Measurements from ENCODE around the gene ROBO1.

ROBO1 gene

DNA sequence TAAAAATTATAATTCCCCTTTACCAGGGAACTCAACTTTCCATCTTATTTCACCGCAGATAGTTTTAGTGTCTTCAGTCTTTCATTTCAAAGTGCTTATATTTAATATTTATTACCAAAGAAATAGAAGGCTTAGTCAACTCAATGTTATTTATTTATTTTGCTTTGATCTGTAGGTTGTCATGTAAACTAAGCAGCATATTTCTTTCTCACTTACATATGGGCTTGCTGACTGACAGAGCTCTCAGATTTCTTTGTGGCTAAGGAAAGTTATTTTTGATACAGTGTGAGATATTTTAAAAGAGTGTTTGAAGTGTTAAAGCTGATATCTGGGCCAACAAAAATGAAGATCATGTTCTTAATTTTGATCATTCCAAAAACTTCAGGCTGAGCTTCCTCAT lies 331.4 kb downstream of the ROBO1 start:
- no peak for DNase-seq

DNA sequence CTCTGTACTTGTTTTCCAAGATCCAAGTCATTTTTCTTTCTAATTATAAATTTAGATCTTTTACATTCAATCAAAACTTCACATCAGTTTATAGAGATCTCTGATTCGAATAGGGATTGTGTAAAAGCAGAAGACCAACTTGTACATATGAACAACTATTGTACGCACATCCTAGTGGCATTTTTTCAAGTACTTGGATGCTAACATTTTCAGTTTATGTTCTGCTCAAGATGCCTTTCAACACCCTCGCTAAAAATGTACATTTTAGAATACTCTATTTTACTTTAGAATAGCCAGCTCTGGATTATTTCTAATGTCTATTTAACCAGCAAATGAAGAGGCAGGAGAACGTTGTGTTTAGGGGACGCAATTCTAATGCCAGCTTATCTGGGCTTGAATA lies 340.7 kb downstream of the ROBO1 start:
- DNase-seq = no peak

DNA sequence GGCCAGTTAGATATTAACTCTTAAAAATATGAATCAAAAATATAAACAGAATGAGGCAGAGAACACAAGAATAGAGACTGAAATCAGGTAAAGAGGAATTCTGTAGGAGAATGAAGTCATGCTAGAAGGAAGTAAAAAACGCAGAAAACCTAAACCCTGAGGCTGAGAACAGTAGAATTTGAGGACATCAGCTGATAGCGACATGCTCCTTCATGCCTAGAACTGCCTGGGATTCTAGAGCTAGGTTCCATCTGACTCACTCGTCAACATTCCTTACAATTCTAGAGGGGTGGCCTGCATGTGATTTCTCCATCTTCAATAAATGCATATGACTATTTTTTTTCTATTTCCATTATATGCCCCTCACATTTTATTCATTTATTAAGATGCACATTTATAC lies 343.0 kb downstream of the ROBO1 start:
- no peak for DNase-seq

DNA sequence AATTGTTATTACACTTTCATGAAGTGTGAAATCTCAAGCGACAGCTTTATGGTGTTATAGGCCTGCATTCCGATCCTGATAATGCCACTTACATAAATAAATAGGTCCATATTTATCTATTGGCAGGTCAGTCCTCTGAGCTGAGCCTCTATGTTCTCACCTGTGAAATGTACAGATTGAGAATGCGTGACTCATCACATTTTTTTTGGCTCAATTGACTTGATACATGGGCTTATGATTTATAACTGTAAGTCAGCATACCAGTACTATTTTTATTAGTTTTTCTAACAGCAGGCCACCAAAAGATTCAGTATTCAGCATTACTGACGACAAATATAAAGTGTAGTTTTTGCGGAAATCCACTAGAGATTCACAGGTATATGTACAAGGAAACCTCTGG lies 344.4 kb downstream of the ROBO1 start:
- no peak for DNase-seq

DNA sequence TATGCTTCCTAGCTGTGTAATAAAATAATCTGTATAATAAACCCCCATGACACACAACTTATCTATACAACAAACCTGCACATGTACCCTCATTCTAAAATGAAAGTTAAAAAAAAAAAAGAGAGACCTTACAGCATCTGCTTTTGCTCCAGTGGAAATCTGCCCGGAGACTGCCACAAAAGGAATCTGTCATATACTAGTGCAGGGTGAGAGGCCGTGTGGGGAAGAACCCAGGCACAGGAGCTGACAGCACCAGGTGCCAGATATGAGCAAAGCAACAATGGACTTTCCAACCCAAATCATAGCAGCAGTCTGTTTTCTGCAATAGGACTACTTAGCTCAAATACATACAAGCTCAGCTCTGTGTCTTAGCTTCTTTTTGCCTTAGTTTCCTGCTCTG lies 346.5 kb downstream of the ROBO1 start:
- DNase-seq = no peak

DNA sequence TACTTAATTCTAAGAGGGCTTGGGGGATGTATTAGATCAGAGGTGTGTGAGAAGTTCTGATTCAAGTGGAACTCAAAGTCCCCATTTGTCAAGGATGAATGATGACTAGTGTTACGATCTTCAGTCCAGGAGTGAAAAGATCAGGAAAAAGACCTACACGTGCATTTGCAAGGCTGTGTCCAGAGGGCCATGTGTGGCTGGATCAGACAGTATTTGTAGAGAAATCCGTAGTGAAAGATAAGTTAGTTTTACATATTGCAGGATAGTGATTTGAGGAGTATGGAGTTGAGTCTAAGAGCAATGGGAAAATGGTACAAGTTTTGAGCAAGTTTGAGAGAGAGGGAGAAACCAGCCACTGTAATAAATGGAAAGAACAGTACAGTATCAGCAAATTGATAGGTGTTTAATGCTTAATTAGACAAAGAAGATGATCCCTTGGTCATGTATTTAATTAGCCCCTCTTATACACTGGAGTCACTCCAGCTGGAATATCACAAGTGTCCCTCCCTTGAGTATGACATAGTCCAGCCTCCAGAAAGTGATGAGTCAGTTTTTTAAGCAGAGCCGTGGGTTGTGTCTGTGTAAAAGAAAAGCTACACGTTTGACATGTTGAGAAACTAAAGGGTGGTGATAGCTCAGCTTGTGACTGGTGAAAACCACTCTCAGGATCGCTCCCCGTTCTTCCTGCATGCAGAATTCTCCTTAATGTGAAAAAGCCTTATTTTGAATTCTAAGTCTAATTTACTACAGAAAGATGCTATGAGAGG lies 348.8 kb downstream of the ROBO1 start:
- DNase-seq = no peak

DNA sequence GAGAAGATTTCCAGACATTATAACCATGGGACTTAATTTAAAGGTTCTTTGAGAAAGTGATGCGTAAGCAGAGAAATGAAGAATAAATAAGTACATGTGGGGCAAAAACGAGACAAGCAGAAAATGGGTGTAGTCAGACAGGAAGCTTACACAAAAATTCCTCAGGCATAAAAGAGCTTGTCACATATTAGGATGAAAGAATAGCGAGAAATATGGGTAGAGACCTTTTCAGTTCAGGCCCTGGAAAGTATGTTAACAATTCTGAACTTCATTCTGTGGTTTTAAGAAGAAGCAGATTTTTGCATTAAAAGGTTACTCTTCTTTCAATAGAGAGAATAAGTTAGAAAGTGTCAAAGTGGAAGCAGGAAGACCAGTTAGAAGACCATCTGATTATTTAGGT lies 352.4 kb downstream of the ROBO1 start:
- no peak for DNase-seq

DNA sequence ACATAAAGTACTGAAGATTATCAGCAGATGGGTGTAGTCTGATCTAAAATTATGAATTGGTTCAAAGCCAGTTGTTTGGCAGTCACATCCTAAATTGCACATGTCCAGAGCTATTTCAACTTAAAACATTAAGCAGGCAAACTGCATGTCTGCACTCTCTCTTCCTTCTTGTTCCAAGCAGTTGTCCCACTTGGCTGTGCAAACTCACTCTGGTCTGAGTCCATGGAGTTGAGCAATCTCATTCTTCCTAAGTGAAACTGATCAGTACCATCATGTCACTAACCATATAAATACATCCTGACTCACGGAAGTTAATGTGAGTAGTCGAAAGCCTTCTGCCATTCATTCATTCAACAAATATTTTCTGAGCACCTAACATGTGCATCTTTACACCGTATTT lies 353.0 kb downstream of the ROBO1 start:
- no peak for DNase-seq

DNA sequence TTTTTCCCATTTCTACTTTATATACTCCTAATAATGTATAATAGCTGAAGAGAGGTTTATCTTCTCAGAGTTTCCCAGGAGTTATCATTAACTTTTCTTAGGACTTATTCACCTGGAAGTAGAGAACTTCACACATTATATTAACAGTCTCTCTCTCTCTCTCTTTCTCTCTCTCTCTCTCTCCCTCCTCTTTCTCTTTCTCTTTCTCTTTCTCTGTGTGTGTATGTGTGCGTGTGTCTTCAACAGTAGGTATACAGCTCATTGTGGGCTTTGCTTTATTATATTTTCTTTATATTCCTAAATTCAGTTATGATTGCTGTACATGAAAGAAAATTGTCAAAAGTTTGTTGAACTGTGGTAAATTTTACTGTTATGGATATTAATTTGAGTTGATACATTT lies 353.8 kb downstream of the ROBO1 start:
- DNase-seq = no peak

DNA sequence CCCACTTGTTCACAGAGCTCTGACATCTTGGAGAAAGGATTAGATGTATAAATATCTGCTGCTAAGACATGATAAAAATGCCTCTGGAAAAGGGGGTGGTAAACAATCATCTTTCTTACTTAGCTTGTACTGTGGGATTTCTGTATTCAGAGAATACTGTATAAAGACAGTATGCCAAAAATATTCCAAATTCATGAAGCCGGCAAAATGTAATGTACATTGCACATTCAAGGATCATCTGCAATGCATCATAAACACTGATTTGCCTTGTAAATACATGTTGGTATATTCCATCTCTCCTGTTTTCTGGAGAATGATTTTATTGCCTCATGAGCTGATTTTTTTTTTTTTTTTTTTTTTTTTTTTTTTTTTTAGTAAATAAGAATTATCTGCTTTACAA lies 355.3 kb downstream of the ROBO1 start:
- no peak for DNase-seq

DNA sequence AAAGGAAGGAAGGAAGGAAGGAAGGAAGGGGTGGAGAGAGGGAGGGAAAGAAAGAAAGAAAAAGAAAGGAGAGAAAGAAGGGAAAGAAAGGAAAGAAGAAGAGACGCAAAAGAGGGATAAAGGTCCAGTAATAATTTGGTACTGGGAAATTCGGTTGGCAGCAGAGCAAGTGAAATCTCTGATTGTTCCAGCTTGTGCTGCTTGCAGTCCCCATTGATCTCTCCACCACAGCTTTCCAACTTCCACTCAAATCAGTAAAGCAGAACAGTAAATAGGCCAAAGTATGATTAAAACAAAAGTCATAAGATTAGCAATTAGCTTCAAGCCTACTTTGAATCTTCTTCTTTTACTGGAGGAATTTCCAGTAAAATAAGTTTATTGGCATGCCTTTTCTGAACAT lies 357.2 kb downstream of the ROBO1 start:
- no peak for DNase-seq

DNA sequence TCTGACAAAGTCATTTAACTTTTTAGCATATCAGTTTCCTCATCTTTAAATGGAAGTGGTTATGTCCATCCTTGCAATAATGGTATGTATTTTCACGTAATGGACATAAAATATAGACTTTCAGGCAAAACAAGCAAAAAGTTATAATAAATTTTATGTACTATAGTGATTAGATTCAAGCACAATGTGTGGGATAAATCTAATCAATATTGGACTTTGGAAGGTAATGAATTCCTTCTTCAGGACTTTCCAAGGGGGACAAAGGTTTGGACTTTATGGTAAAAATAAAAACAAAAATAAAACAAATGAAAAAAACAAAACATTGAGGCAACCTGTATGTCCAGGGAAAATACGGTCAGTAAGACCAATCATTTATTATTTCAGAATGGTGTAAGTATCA lies 357.7 kb downstream of the ROBO1 start:
- no peak for DNase-seq

DNA sequence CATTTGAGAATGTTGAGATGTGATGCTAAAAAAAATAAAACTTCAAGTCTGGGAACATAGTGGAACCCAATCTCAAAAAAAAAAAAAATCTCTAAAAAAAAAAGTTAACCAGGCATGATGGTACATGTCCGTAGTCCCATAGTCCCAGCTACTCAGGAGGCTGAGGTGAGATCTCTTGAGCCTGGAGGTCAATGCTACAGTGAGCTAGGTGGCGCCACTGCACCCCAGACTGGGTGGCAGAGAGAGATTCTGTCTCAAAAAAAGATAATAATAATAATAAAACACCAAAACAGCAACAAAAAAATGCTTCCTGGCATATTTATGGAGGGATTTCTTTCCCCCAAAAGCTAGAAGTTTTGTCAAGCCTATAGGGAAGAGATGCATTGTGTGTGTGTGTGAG lies 361.6 kb downstream of the ROBO1 start:
- no peak for DNase-seq

DNA sequence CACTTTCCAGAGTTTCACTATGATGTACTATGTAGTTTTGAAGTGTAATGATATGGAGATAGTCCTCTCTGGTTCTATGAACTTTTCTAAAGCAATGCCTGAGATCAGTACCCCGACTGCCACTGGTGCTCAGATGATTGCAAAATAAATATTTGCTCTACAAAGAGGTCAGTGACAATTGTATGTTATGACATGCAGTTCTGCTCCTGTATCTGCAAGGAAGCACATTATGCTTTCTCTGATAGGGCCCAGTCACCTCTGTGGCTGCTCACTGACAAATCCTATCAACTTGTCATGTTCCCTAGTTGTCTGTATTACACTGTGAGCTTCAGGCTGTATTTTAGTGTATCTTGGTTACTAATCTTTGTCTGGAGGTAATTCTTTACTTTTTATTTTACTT lies 362.6 kb downstream of the ROBO1 start:
- DNase-seq = no peak

DNA sequence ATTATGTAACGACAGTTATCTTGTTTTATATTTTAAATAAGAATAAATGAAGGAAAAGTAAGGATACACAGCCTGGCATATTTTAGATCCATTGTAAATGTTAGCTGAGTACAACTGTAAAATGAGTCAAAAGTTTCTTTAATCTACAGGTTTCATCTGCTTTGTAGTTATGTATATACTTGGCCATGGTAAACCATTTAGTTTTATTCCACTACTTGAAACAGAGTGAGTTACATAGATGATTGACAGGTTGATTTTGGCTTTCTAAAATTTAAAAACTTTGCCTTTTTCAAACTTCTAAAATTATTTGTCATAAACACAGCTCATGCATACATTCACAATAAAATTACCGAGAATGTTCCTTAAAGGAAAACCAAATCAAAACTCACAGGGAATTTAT lies 371.2 kb downstream of the ROBO1 start:
- DNase-seq = no peak

DNA sequence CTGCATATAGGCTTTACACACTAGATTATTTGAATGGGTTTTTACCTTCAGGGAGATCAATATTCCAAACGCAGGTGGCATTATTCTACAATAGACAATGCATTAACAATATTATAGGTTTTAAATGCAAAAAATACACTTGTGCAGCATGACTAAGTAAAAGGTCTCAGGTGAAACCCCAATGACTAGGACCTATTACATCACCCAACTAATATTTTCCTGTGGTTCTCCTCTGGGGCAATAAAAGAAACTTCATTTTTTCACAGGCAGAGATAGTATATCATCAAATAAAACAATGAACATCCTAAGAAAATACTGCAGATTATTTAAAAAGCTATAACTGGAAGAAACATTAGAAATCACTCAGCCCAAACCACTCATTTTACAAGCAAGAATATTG lies 375.3 kb downstream of the ROBO1 start:
- no peak for DNase-seq

DNA sequence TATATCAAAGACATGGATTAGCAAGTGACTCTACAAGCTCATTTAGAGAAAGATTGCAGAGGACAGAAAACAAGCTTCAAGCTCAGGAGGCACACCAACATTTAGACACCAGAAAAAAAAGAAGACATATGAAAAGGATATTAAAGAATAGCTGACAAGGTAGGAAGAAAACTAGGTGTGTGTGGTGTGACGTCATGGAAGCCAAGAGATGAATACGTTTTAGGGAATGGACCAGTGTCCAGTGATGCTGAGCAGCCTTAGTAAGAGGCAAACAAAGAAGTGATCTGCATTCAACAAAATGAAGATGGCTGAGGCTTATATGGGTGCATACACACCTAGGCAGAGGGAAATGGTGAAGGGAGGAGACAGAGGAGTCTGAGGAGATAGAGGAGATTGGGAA lies 377.4 kb downstream of the ROBO1 start:
- no peak for DNase-seq

DNA sequence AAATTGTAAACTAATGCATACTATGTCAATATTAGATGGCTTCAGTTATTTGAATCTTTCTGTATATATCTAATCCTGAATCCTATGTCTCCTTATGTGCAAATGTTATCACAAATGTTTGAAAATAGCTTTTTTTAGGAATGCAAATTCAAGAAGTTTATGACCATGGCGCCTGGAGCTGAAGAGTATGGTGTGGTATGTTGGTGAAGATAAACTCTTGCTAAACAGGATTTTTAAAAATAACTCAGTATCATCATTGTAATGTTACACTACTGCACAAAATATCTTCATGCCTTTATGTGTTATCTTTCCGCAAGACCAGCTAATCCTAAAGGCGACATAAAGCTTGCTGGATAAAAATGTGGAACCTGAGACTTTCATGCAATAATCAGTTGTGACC lies 382.6 kb downstream of the ROBO1 start:
- no peak for DNase-seq

DNA sequence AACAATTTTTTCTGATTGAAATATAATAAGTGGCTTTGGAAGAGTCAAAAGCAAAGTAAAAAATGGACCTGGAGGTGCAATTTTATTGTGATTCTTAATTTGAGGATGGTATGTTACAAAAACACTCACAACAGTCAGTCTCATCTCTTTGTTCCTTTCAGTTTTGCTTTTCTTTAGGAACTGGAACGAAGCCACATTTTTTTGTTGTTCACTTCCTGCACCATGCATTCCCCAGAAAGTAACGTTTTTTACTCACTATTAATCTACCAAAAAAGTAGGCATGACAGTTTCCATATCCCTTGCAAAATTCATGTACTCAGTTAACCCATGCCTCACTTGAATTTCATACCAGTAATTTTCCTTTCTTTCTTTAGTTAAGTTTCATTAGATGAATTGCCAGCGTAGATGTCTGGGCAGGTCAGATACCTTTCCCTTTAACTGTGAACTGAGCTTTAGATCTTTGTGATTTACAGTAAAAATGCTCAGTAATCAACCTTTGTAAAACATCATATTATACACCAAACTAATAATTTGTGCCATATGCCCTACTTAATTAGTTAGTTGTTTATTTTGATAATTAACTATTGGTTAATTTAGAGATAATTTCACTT lies 384.3 kb downstream of the ROBO1 start:
- DNase-seq = no peak

DNA sequence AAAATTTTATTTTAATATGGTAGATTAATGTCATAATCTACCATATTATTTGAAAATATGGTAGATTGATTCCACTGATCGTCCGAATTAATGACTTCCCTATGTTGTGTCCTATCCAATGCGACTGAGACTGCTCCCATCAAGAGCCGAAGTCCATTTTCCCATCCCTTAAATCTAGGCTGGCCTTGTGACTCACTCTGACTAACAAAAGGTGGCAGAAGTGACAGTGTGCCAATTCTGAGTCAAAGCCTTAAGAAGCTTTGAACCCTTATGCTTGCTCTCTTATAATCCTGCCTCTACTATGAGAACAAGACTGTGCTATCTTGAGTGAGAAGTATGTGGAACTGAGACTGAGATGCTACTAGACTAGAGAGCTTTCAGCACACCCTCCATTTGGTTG lies 387.2 kb downstream of the ROBO1 start:
- no peak for DNase-seq

DNA sequence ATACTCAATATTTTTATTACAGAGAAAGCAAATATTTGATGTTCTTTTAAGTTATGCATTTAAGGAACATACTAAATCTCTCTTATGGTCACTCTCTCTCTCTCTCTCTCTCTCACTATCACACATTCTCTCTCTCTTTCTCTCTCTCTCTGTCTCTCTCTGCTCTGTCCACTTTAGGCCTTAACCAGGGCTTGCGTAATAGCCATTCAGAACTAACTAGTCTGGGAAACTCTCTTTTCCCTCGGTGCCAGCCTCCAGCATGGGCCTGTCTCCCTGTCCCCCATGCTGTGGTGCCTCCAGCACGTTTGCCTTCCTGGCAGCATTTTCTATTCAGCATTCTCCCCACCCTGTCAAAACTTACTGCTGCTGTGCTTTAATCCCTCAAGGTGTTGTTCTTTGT lies 389.7 kb downstream of the ROBO1 start:
- no peak for DNase-seq

DNA sequence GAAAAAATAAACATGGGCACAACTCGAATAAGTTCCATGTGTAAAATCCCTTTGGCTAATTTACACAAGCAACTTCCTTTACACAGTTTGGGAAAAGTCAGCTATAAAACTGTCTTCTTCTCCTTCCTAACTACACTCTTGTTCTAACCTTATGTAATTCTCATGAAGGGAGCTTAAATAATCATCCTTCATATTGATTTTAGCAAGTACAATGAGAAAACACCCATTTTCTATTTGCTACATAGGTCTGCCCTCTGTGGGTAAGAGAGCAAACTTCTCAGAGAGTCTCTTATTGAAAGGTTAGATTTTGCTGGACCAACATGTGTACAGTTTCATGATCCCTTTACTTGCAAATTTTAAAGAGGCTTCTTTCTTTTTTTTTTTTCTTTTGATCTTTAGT lies 398.5 kb downstream of the ROBO1 start:
- DNase-seq = no peak

DNA sequence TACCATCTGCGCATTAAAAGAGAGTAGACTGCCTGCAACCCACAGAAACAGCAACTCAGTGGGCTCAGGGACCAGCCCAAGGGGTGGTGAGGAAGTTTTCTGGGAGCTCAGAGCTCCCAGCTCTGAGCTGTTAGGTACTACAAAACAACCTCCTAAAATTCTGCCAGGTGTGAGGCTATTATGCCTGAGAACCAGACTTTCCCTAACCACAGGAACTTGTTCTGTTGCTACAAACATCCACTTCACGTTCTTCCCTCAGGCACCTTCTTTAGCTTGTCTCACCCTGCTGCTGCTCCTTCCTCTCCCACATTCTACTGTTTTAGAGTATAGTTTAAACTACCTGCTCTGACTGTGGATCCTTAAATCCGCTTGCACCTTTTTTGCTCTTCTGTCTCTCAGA lies 399.4 kb downstream of the ROBO1 start:
- no peak for DNase-seq

DNA sequence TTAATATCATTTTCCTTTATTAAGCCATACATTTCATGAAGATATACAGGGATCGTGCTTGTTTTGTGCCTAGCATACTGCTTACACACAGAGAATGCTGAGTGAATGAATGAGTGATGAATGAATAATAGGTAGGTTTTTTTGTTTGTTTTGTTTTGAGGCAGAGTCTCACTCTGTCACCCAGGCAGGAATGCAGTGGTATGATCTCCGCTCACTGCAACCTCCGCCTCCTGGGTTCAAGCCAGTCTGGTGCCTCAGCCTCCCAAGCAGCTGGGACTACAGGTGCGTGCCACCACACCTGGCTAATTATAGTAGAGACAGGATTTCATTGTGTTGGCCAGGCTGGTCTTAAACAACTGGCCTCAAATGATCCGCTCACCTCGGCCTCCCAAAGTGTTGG lies 400.0 kb downstream of the ROBO1 start:
- DNase-seq = no peak

DNA sequence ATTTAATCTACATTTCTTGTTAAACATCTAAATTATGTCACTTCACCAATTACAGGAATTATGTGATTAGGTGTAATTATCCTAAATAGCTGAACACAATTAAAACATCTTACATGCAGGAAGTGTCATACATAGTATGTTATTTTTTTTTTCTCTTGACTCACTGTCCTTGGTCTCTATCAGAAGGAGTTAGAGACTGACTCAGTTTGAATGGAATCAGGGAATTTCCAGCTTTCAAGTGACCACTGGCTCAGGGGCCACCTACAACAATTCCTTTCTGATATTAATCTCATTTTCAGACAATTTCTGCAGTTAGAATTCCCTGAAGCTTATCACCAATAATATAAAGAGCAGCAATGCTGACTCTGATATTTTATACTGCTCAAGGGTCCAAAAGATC lies 400.7 kb downstream of the ROBO1 start:
- no peak for DNase-seq

Data from activated T-cell treated with anti-CD3 and anti-CD28 coated beads for 4 hours (primary cell).